Activated CD4-positive, alpha-beta T cell treated with anti-CD3 and anti-CD28 coated beads, Interleukin-10, Interleukin-2, amounts not matched to agents 100 ng/mL and 50 ng/mL, durations not matched to agents 16 hours and 8 hours (primary cell): ENCODE measurements around the gene SLC41A1.
"Not testable (repeated sequence)": the region's sequence is repeated elsewhere in the genome, so short reads cannot be mapped to it uniquely, and the experiment has no call there.

ENCODE experiments used
- DNase-seq: peaks from one replicate; pipeline ENCODE4 v3.0.0-alpha.2; 2020

Gene SLC41A1

DNA sequence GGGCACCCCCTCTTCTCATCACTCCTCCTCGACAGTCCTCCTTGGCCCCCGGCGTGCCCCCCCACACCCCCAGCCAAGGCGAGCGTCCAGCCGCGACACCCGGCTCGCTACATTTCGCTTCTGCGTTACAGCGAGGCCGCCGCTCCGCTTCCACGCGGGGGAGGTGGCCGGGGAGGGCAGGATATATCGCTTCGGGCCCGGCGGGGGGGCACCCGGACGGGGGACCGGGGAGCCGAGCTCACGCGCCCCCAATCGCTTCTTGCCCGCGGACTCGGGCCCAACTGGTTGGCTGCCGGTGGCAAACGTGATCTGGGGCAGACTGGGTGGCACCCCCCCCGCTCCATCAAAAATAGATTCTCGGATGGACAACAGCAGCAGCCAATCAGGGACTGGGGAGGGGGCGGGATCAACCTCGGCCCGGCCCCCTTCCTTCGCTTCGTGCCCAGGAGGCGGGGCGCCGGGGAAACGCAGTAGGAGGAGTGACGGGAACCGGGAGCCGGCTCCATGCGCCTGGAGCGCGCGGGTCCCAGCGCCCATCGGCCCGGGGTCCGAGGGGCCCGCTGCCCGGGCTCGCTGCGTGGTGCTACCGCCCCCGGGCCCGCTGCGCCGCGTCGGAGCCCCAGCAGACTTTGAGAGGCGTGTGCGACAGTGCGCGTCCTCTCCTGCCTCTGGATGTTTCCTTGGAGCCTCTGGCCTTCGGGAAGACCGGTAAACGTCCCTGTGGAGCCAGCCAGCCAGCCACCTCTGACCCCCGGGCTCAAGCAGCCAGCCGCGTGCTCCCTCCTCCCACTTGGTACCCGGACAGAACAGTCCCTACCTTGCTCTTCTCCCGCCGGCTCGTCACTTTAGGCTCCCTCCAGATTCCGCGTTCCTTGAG, at the start of gene SLC41A1:
Gene SLC41A1 (minus strand): TSS at position 321 of the 877 bp plus-strand sequence. CDS start 2,757 bp downstream, outside the sequence.
- peak; percentile 95 for DNase-seq

DNA sequence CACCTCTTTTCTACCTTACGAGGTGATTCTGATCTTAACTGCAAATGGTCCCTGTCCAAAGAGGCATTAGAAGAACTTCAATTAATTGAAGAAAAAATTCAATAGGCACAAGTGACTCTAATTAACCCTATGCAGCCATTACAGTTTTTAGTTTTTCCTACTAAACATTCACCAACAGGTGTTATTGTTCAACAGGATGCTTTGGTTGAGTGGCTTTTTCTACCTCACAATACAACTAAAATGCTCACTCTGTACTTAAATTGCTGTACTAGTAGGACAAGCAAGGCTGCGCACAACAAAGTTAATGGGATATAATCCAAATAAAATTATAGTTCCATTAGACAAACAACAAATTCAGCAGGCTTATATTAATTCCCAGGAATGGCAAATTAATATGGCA, 48.5 kb upstream of the SLC41A1 start:
- DNase-seq, result no peak

DNA sequence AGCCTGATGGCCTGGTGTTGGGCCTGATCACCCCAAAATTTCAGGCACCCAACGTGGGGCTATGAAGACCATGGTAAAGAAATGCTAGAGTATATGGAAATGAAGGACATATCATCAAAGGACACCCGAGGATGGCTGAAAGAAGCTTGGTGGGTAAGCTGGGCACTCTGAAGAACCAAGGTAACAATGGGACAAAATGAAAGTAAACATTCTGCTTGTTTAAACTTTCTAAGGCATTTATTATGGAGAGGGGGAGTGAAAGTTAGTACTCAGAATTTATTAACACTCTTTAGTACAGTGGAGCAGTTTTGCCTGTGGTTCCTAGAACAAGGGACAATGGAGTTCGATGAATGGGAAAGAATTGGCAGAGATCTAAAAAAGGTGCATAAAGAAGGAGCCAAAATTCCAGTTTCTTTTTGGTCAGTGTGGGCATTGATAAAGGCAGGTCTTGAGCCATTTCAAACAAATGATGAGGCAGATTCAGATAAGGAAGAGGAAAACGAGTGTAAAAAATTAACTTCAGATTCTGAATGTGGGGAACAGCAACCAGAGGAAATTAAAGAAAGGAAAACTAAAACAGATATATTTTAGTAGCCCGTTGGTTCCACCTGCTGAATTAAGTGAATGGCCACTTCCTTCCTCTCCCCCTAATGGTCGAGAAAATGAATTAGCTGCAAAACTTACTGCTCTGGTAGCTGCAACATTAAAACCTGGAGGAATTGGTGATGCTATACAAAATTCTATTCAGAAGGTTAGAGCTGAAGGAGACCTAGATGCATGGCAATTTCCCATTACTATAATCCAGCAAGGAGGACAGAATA, 45.4 kb upstream of the SLC41A1 start:
- no peak for DNase-seq

DNA sequence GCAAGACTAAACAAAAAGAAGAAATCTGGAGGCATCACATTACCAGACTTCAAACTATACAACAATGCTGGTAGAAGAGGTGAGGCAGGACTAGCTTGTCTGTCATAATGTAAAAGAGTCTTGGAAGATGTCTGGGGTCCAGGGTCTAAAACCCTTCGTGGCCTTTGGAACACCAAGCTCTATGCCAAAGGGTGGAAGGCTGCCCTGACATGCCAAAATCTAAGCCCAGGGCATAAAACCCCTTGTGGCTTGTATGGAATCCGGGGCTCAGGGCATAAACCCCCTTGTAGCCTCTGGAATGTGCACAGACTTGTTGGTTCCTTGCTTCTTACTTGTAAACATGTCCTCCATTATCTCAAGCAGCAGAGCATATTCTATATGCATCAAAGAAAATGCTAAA, 44.5 kb upstream of the SLC41A1 start:
- DNase-seq, result not testable (repeated sequence)

GRCh38 chr1:205856433-205856832, 43.4 kb upstream of the SLC41A1 start:
- no peak for DNase-seq

GRCh38 chr1:205852969-205853368, 40.0 kb upstream of the SLC41A1 start:
- DNase-seq, result no peak

DNA sequence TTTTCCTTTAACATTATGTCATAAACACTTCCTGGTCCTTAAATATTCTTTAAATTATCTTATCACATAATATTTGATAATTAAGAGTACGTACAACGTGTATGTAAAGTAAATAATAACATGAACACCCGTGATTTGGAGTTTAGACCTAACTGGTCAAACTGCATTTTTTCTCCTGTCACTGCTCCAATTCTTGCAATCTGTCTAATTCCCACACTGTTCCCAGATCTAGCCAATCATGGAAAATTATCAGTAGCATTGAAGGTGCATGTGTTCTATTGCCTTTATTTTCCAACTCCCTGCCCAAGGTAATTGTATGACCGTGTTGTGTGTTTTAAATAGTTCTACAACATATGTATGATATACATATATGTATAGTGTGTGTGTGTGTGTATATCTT, 39.0 kb upstream of the SLC41A1 start:
- DNase-seq, result no peak

- peak; percentile 89 for DNase-seq
Measured at GRCh38 chr1:205849619-205850355, 36.8 kb upstream of the SLC41A1 start, which contains the start of gene PM20D1. Gene PM20D1, minus strand, starts transcription at chr1:205850132. Its CDS starts 60 bp downstream, at chr1:205850072.

DNA sequence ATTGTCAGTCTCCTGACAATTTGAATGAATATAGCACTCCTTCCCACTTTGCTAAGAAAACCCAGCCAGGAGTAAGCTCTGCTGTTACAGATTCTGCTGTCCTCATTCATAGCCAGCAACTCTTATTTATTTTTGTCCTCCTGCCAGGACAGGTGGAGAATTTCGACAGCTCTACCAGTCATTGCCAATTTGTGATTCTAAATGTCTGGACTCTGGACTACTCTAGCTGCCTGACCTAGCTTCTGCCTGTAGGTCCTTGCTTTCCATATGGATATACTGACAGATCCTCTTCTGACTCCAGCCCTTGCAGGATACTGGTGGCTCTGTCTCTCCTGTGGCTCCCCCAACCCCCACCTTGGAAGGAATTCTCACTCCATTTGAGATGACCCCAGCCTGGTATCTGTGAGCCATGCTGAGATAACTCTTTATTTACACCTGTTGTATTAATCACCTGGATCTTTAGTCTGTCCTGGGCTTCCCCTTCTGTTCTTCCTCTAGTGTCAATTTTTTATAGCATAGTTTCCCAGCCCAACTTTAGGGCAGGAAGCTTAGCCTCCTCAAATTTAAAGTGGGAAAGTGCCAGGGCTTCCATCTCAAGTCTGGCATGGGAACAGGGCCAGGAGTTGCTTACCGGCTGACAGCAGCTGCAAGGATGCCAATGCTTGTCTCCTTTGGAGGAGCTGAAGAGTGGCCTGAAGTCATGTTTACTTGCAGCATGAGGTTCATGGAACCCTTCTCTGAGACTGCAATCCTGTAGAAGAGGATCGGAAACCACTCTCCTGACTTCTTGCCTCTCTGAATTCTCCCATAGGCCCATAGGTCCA, 30.2 kb upstream of the SLC41A1 start:
- no peak for DNase-seq

DNA sequence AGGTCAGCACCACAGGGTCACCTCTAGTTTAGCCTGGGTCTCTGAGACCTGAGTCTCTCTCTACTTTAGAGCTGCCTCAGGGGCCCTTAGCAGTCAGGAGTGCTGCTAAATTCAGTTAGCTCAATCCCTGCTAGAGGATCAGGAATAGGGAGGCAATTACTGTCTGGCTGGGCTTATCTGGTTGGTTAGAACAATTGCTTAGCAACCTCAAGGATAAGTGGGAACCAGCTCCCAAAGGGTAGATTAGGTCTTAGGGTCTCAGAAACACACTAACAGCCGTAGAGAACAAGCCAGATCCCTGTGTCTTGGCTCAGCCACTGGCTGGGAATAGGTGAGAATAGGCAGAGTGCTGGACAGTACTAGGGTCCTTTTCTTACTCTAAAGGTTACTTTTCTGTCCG, 29.2 kb upstream of the SLC41A1 start:
- DNase-seq, result no peak

DNA sequence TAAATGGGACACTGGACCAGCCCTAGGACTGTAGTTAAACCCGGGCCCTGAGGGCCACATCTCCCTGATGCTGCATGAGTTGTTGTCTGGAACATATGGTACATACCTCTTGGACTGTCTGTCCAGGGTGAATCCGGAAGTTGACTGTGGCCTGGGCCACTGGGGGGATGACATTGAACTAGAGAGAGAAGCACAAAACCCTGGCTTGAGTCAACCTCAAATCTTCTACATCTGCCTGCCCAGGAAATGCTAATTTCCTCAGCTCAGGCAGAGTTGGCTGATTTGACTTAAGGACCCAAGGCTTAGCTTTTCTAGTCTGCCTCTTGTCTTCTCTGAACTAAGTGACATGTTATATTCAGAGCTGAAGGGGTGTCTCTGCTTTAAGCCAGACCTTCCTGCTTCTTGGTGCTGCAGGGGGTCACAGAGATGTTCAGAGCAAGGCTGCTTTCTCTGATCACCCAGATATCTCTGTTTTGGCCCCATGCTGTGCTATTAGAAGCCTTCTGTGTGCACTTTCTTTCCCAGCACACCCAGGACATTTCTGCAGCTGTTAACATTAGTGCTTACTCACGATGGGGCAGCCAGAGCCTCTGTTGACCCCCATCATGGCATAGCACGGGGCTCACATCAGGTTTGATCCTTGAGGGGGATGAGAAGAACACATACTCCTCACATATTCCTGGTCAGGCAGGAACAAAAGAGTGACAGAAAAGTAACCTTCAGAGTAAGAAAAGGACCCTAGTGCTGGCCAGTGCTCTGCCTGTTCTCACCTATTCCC, 27.3 kb upstream of the SLC41A1 start:
- peak; percentile 5 for DNase-seq

GRCh38 chr1:205837382-205837970, 24.5 kb upstream of the SLC41A1 start:
- DNase-seq, result no peak

GRCh38 chr1:205834751-205835150, 21.8 kb upstream of the SLC41A1 start:
- DNase-seq, result no peak

GRCh38 chr1:205832326-205832751, 19.3 kb upstream of the SLC41A1 start:
- DNase-seq, result no peak

DNA sequence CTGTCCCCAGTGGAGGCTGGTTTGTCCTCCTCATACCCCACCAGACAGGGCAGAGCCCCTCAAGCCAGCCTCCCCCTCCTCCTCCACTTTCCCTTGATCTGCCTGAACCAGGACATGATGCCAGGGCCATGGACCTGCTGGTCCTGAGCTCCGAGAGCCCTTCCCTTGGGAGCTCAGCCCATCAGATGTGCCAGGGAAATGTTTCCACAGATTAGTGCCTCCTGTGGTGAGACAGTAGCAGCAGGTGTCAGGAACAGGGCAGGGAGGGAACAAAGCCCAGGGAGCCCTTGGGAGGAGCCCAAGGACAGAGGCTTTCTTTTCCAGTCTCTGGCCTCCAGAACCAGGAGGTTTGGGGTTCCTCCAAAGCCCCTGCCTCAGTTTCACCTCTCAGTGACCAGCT, 14.6 kb upstream of the SLC41A1 start:
- DNase-seq, result no peak

GRCh38 chr1:205826995-205827394, 14.0 kb upstream of the SLC41A1 start:
- DNase-seq, result no peak

DNA sequence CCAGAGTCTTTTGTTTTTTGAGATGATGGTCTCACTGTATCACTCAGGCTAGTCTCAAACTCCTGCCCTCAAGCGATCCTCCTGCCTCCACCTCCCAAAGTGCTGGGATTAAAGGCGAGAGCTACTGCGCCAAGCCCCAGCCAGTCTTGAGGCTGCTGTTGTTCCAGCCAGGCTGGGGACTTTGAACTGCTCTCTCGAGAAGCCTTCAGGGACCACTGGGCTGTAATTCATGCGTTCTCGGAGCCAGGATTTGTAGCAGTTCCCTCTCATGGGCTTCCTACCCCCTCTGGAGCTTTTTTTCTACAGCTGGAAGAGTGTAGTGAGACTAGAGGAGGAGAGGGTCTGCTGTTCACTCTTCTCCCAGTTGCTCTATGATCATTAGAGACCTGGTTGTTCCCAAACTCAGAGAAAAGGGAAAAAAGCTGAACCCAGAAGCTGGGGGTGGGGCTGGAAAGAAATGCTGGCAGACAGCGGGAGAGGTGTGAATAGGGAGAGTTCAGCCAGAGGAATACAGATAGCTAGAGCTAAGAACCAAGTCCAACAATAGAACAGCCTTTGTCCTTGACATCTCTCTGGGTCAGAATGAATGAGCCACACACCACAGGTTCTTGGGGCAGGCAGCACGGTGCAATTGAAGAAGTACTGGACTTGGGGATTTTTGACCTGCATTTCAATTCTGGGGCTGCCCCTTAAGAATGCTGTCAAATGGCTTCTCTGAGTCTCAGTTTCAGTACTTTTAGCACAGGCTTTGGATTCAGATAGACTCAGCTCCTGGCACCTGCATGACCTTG, 13.2 kb upstream of the SLC41A1 start:
- no peak for DNase-seq

DNA sequence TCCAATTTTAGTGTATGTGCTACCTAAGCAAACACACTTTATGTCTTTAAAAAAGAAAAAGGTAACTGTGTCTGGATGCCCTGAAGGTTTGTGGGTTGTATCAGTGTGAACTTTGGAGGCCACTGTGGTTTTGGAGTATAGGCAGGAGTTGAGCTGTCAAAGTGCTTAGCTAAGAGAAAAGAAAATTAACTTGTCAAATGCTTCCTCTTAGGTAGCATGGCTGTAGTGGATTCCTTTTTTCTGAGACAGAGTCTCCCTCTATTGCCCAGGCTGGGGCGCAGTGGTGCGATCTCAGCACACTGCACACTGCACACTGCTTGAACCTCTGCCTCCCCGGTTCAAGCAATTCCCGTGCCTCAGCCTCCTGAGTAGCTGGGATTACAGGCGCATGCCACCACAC, 11.2 kb upstream of the SLC41A1 start:
- peak; percentile 61 for DNase-seq

DNA sequence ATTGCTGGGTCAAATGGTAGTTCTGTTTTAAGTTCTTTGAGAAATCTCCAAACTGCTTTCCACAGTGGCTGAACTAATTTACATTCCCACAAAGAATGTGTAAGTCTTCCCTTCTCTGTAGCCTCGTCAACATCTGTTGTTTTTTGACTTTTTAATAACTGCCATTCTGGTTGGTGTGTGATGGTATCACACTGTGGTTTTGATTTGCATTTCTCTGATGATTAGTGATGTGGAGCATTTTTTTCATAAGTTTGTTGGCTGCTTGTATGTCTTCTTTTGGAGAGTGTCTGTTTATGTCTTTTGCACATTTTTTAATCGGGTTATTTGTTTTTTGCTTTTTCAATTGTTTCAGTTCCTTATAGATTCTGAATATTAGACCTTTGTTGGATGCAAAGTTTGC, 10.3 kb upstream of the SLC41A1 start:
- peak; percentile 62 for DNase-seq

- no peak for DNase-seq
Measured at GRCh38 chr1:205822397-205822796, 9.4 kb upstream of the SLC41A1 start.
